GM18870 (cell line): ENCODE data around the gene TMEM154.
A peak's percentile ranks its signal among the peaks of the same experiment; 100 is the strongest.

Experiments
- ATAC-seq: cut with Tn5 transposase; IDR thresholded peaks from one replicate; pipeline ENCODE4 v1.9.1; 2021; ENCODE audit warnings: moderate library complexity; ENCODE audit not compliant: unreplicated experiment

TMEM154 gene

GRCh38 chr4:152696764-152697261 lies 17.0 kb upstream of the TMEM154 start:
- peak; percentile 97 for ATAC-seq

DNA sequence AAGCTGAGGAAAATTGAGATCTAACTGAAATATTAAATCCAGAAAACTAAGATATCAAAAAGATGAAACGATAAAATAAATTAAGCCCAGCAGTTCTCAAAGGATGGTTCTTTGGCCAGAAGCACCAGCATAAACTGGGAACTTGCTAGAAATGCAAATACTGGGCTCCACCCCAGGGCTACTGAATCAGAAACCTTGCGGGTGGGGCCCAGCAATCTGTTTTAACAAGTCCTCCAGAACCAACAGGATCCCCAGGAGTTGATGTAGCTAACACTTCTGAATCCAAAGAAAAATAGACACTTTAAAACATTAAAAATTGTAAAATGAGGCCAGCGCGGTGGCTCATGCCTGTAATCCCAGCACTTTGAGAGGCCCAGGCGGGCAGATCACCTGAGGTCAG lies 14.1 kb upstream of the TMEM154 start:
- ATAC-seq = no peak

- ATAC-seq = no peak
These were observed 12.0 kb upstream of the TMEM154 start for GRCh38 chr4:152691761-152692160.

GRCh38 chr4:152690706-152691651 lies 11.2 kb upstream of the TMEM154 start:
- ATAC-seq = no peak

DNA sequence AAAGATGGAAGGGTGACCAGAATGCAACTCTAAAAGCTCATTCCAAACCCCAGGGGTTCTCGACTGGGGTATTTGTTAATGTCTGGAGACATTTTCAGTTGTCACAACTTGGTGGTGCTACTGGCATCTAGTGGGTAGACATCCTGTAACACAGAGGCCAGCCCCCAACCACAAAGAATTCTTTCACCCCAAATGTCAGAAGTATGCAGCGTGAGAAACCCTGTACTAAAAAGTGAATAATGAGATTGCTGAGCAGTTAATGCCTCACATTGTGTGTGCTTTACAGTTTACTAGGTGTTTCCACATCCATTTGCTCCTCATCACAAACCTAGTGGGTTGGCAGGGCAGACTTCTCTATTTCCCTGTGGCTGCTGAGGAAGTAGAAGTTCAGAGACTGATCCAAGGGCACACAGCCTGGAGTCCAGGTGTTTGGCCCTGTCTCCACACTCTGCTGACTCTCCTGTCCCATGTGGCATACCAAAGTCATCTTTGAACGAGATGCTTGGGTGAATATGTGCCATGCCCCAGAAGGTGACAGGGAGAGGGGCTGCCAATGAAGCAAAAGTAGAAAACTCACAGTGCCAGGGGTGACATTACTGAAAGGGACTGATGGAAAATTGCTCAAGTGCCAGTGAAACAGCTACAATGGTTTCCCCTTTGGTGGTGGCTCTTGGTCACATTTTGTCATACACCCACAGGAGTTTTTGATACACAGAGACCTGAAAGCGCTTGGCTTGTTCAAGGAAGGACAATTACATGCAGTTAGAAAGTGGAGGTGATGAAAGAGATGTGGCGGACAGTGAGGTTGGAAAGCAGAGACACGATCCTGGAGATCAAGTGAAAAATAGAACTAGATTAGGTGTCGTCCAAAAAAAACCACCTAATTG lies 10.1 kb upstream of the TMEM154 start:
- no peak for ATAC-seq

DNA sequence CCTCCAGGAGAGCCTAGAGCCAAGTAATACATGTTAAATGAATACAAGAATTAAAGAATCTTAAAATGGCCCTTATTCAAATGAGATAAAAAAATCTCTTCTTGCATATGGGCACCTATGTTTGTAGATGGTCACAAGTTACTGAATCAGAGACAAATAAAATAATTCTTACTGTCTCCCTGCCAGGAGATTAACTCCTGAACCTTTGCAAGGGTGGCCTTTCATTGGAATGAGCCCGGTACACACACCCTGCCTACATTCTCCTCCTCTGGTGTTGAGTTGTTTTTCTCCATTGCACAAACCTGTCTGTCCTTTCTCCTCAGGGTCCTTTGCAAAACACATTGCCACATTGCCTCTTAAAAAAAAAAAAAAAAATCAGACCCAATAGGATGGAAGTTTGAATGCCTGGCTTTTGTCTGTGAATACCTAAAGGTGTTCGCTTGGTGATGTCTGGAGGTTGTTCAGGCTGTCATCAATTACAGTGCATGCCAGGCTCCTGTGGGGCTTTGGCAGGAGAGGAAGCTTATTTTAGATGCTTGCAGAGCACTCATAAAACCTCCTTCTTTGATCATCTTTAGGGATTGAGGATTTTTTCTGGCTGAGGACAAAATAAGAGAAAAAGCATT lies 8.3 kb upstream of the TMEM154 start:
- ATAC-seq = no peak

DNA sequence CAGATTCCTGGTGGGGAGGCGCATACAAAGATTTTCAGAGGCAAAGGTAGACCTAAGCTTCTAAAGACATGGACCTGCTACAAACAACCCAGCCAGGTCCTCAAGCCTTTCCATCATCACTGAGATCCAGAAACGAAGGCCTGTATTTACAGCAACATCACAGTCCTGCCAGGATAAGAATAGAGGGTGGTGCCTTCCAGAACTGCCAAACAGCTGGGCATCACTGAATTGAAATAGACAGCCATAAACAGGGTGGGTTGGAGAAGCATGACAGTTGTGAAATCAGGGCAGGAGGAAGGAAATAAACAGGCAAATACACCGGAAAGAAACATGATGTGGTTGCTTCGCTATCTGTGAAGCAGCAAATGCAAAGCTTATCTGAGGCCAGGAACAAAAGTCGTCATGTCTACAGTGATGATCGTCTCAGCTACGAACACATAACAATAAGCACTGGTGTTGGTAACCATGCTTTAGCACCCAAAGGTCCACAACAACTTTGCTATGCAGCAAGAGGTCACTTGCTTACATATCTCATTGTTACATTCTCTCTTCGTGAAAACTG lies 6.7 kb upstream of the TMEM154 start:
- no peak for ATAC-seq

DNA sequence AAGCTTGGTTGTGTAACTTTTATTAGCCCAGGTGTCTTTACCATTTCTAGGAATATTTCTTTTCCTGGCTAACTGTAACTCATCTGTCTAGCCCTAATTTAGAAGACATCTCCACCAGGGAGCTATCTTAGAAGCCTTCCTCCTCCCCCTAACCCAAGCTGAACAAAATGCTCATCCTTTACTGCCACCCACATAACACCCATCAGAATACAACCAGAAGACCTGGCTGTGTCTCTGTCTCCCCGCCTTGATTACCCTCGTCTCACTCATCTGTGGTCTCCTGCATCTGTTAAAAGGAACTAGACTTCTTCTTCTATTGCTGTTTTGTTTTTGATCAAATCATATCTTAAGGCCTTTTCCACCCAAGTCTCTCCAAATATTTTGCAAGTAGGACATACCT lies 4.8 kb upstream of the TMEM154 start:
- ATAC-seq = no peak

DNA sequence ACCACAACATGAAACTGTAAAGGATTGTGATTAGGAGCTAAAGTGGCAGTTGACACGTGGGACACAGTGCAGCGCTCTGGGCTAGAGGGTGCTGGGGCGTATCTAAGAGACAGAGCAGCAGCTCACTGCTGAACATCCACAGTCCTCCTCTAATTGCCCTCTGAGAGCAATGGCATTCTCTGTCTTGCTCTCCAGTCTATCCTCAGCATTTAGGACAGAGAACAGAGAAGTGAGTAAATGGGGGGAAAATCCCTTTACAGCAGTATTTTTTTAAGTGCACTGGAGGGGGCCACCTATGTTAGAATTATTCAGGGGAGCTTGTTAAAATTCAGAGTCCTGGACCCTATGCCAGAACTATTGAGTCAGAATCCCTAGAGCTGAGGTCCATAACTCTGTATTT lies 4.2 kb upstream of the TMEM154 start:
- ATAC-seq = no peak

- ATAC-seq = no peak
These were observed 2.5 kb upstream of the TMEM154 start for GRCh38 chr4:152682143-152682941.

DNA sequence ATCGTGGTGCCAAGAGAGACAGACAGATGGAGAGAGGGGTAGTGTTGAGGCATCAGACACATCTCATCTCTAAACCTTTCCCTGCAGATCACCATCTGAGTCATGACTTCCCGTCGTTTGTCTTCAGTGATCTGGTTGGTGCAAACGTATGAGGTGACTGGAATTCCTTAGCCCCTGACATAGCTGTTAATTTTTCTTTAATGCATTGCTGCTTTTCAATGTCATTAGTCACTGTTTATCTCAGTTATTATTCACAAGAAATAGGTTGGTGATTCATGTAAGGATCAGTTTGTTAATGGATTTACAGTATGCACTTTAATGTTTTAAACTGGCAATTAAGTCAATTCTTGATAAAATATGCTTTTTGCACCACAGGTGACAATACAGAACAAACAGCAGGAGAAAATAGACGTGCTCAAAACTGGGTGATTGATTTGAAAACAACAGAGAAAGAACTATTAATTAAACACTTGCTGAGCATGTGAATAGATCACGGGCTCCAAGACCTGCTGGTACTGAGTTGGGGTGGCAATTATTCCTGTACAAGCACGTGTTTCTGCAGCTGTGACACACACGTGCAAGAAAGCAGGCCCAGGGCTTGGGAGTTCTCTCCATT lies 1.3 kb upstream of the TMEM154 start:
- no peak for ATAC-seq

- ATAC-seq = no peak
These were observed 956 bp downstream of the TMEM154 start for GRCh38 chr4:152678841-152679240.

DNA sequence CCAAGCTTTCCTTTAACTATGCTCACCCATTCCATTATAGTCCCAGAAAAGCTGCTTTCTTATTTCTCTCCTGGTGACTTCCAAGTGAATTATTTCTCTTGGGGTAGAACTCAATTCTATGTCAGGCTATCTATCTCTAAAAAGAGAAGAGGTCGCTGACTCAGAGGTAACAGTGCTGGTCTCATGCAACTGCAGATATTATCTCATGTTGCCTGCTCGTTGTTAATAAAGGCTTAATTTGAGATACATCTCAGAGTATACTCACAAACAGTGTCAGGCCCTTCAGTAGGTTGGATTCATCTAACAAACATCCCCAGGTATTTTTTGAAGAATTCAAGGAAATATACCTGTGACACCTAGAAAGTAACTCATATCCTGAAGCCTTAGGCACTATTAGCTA lies 2.7 kb downstream of the TMEM154 start:
- no peak for ATAC-seq

DNA sequence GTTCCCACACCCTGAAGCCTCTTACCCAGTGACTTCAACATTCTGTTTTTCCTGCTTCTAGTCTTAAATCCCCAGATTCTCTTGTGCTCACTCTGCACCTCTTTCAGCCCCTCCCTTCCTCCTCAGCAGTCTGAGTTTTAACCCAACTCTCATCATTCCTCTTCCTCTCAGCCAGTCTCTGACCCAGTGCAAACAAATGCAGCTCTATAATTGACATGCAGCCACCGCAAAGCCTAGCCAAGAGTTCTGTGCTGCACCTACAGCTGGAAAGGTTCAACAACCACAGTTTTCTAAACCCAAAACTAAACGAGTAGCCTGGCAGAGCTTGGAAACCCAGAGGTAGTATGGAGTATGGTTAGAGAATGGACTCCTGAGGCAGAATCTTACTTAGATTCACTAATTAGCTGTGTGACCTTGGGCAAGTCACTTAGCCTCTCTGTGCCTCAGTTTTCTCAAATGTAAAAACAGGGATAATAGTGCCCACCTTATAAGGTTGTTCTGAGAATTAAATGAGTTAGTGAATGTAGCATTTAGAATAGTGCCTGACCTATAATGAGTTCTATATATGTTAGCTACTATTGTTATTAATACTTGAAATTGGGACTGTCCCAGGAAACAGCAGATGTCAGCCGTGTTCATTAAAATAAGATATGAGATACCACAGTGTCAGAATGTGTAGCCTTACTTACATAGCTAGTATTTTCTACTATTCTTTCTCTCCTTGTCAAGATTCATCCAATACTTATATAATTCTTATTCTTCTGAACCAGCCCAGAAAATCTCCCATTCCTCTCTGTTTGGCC lies 3.5 kb downstream of the TMEM154 start:
- peak; percentile 31 for ATAC-seq

GRCh38 chr4:152674359-152674758 lies 5.4 kb downstream of the TMEM154 start:
- no peak for ATAC-seq

DNA sequence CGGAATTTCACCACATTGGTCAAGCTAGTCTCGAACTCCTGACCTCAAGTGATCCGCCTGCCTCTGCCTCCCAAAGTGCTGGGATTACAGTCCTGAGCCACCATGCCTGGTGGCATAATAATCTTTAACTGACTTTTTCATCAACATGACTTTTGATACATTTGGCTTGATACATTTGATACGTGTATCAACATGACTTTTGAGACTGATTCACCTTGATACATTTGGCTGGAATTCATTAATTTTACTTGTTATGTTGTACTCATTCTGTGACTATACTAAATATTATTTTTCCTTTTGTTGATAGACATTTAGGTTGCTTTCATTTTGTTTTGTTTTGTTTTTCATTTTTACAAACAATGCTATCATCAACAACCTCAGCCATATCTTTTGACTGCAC lies 6.3 kb downstream of the TMEM154 start:
- ATAC-seq = no peak

GRCh38 chr4:152672206-152673092 lies 7.3 kb downstream of the TMEM154 start:
- ATAC-seq = no peak
